ENCODE results near the gene ARHGAP6. TPM values are rescaled to one million over a fixed set of nuclear protein-coding genes. Genes with fewer than 3 reads are reported as not detected.

The ARHGAP6 gene
- total and polyA plus RNA-seq, 2 of the 4 experiments (the other 2 are of a cell fraction): 1.4 to 1.8 TPM

GRCh38 chrX:11352296-11352741 lies 313.4 kb downstream of the ARHGAP6 start:
- no peak for ATAC-seq (ENCODE audit: low read depth)
- no peak overlapping the region for H4K8ac ChIP-seq (ENCODE audit: low read depth in 2 of 2, low read length in 2 of 2)
- no peak overlapping the region for H4K5ac ChIP-seq (ENCODE audit: low read depth, low read length)
- H3K9me3 ChIP-seq (ENCODE audit: control insufficient read depth, insufficient read depth, low read length): no peaks in the 10 kb centered on the region; the same call in 1 of the 2 replicates
- TF ChIP-seq CEBPB (IDR thresholded peaks at IDR 0.05; ENCODE audit: low read depth, low read length) (no peak), CHD1 (IDR thresholded peaks at IDR 0.05; ENCODE audit: low read depth, low read length) (no peak), POLR2A (IDR thresholded peaks at IDR 0.05; ENCODE audit: low read depth, low read length) (no peak), RFX5 (IDR thresholded peaks at IDR 0.05; ENCODE audit: low read depth, low read length) (no peak), SMC3 (IDR thresholded peaks at IDR 0.05; ENCODE audit: low read depth, low read length) (no peak), MAZ (IDR thresholded peaks at IDR 0.05; ENCODE audit: borderline replicate concordance, low read depth, low read length) (no peak)
- TF ChIP-seq, protein P1, sequence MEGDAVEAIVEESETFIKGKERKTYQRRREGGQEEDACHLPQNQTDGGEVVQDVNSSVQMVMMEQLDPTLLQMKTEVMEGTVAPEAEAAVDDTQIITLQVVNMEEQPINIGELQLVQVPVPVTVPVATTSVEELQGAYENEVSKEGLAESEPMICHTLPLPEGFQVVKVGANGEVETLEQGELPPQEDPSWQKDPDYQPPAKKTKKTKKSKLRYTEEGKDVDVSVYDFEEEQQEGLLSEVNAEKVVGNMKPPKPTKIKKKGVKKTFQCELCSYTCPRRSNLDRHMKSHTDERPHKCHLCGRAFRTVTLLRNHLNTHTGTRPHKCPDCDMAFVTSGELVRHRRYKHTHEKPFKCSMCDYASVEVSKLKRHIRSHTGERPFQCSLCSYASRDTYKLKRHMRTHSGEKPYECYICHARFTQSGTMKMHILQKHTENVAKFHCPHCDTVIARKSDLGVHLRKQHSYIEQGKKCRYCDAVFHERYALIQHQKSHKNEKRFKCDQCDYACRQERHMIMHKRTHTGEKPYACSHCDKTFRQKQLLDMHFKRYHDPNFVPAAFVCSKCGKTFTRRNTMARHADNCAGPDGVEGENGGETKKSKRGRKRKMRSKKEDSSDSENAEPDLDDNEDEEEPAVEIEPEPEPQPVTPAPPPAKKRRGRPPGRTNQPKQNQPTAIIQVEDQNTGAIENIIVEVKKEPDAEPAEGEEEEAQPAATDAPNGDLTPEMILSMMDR (conservative IDR thresholded peaks at IDR 0.05; ENCODE audit: low read depth, low read length): no peak
- H2AK5ac ChIP-seq (ENCODE audit: low read depth, low read length): no peak overlapping the region
- no peak overlapping the region for H3K23ac ChIP-seq (ENCODE audit: low read depth, low read length)
- H3K4me3 ChIP-seq (ENCODE audit: insufficient read depth, low read depth, low read length): no peak overlapping the region
- POLR2A ChIA-PET (ENCODE audit: unreplicated experiment): no interaction called here
- peak overlapping the region; percentile 22; the same call in 1 of the 2 replicates for H3K4ac ChIP-seq (ENCODE audit: low read depth, low read length)
- in situ Hi-C loops (cut with MboI; ENCODE audit: low sequenced_read_pairs): no loop called here
- H4K91ac ChIP-seq (ENCODE audit: insufficient read depth, low read depth, low read length): no peak overlapping the region
- H2BK20ac ChIP-seq (ENCODE audit: low read depth, low read length): no peak overlapping the region
- no peak overlapping the region for H2BK120ac ChIP-seq (ENCODE audit: low read depth, low read length)
- H2BK15ac ChIP-seq (ENCODE audit: low read depth, low read length): peak overlapping the region; percentile 48; the same call in 1 of the 3 replicates
- H3K4me2 ChIP-seq (ENCODE audit: low read depth, low read length): no peak overlapping the region
- no peak overlapping the region for H2BK5ac ChIP-seq (ENCODE audit: low read depth, low read length, poor library complexity, severe bottlenecking)
- no TSS peak for BruUV-seq (replicated peaks)
- H3K27ac ChIP-seq (ENCODE audit: insufficient read depth, low read length): no peak overlapping the region
- no peaks in the 10 kb centered on the region for H3K27me3 ChIP-seq (ENCODE audit: control insufficient read depth, insufficient read depth, low read length)
- H3K9me1 ChIP-seq (ENCODE audit: insufficient read depth, low read length): peaks cover 4% of the 10 kb centered on the region
- dilution Hi-C loops (cut with HindIII; ENCODE audit: low sequenced_read_pairs, unreplicated experiment): no loop called here
- WGBS, 2 experiments (ENCODE audit: extremely low coverage in 2 of 2, insufficient read length in 1 of 2): no CpG with 5 or more reads among the region's 1 CpG
- no peaks in the 10 kb centered on the region for H4K20me1 ChIP-seq (ENCODE audit: insufficient read depth, low read length)
- H3K9ac ChIP-seq (ENCODE audit: low read depth, low read length): no peak overlapping the region
- peaks cover 3% of the 10 kb centered on the region; the same call in 1 of the 2 replicates for H3K4me1 ChIP-seq (ENCODE audit: control insufficient read depth, insufficient read depth, low read length)
- CTCF ChIA-PET: no interaction called here
- no peak overlapping the region for H3K18ac ChIP-seq (ENCODE audit: low read depth, low read length)
- no peak overlapping the region for H3K56ac ChIP-seq (ENCODE audit: extremely low read depth, insufficient read depth, low read length)
- H2AK9ac ChIP-seq (replicated peaks; ENCODE audit: low read depth, low read length, poor library complexity): no peak overlapping the region
- H3K14ac ChIP-seq (replicated peaks; ENCODE audit: low read depth, low read length): no peak overlapping the region
- H2AFZ ChIP-seq (replicated peaks; ENCODE audit: low read length, poor library complexity): no peak overlapping the region
- no peaks in the 10 kb centered on the region for H3K79me1 ChIP-seq (ENCODE audit: low read depth in 1 of 2, low read length in 2 of 2)
- no peaks in the 10 kb centered on the region for H3K36me3 ChIP-seq (ENCODE audit: control insufficient read depth, insufficient read depth, low read length)
- DNase-seq: no peak
- intact Hi-C loops (cut with micrococcal nuclease): no loop called here
